HG03521 (cell line): ENCODE results near the gene ACTR1A.

Source experiments
- ATAC-seq: cut with Tn5 transposase; IDR thresholded peaks from one replicate; pipeline ENCODE4 v1.9.1; 2021; ENCODE audit warnings: mild to moderate bottlenecking, moderate library complexity; ENCODE audit not compliant: unreplicated experiment

ACTR1A gene

GRCh38 chr10:102431452-102432124 lies 70.9 kb downstream of the ACTR1A start:
- ATAC-seq: no peak

GRCh38 chr10:102429468-102429867 lies 73.0 kb downstream of the ACTR1A start:
- ATAC-seq: no peak
